A549 (cell line): Measurements from ENCODE around the gene XPNPEP2. TPM values are rescaled to one million over a fixed set of nuclear protein-coding genes. Genes with fewer than 3 reads are reported as not detected.
A peak's percentile ranks its signal among the peaks of the same experiment; 100 is the strongest.

Experiments used
- ATAC-seq, 2 experiments: fragments of 200-7000 bp in 1 of 2; fragments of >200 bp in 1 of 2; cut with Nextera tagmentation in 1 of 2; cut with Tn5 transposase in 1 of 2; 3 replicates each; pipeline versions ENCODE4 v1.8.0 to v1.9.1; 2018 to 2020; ENCODE audit warnings: mild to moderate bottlenecking in 1 of 2, moderate library complexity in 1 of 2
- CTCF ChIA-PET: fragments of 300-600 bp; sonication (Branson Sonifier 250); formaldehyde crosslinking; extraction: SDS; loops from one replicate; lab custom pipeline; 2021; ENCODE audit warnings: antibody characterized with exemption, inconsistent platforms; lab: Yijun Ruan, JAX
- POLR2A ChIA-PET: fragments of 350-600 bp; formaldehyde crosslinking; extraction: SDS; loops from one replicate; lab custom pipeline; 2021; ENCODE audit warnings: antibody characterized with exemption, inconsistent platforms; lab: Yijun Ruan, JAX
- DNase-seq, 2 experiments: peaks; one replicate each; pipeline versions ENCODE4 v3.0.0 to v3.0.0-alpha.2; 2011 to 2016; ENCODE audit warnings: low read depth in 1 of 2, low spot score in 1 of 2
- FAIRE-seq: peaks from 2 replicates; lab custom pipeline; 2011; peaks lifted over from hg19 to GRCh38; lab: Jason Lieb, UNC
- H3K27ac ChIP-seq, 2 experiments: fragments of >200 bp; sonication (Bioruptor Twin); formaldehyde crosslinking; 3 replicates each; pipeline ENCODE4 v1.5.1; 2016 to 2017
- H3K4me1 ChIP-seq: fragments of >200 bp; sonication (Bioruptor Twin); formaldehyde crosslinking; 3 replicates; pipeline ENCODE4 v1.6.1; 2016
- H3K4me2 ChIP-seq: fragments of >200 bp; sonication (Bioruptor Twin); formaldehyde crosslinking; 3 replicates; pipeline ENCODE4 v1.6.1; 2016
- H3K4me3 ChIP-seq: fragments of >200 bp; sonication (Bioruptor Twin); formaldehyde crosslinking; 3 replicates; pipeline ENCODE4 v1.5.1; 2016
- H3K9me3 ChIP-seq: fragments of >200 bp; sonication (Bioruptor Twin); formaldehyde crosslinking; 3 replicates; pipeline ENCODE4 v1.6.1; 2016
- CBX2 ChIP-seq: fragments of 200-600 bp; sonication (generic); IDR thresholded peaks from 2 replicates; pipeline ENCODE4 v1.6.1; 2016; ENCODE audit warnings: low read depth, mild to moderate bottlenecking, borderline replicate concordance
- CBX8 ChIP-seq: fragments of 200-600 bp; sonication (generic); IDR thresholded peaks from 2 replicates; pipeline ENCODE4 v1.6.1; 2016
- CHD2 ChIP-seq: fragments of 150-350 bp; IDR thresholded peaks from 2 replicates; pipeline ENCODE4 v1.6.1; 2014; ENCODE audit warnings: low read length; ENCODE audit not compliant: partially characterized antibody
- CHD4 ChIP-seq: fragments of 200-600 bp; sonication (generic); IDR thresholded peaks from 2 replicates; pipeline ENCODE4 v1.6.1; 2016; ENCODE audit warnings: antibody characterized with exemption, mild to moderate bottlenecking, borderline replicate concordance
- EHMT2 ChIP-seq: fragments of 200-600 bp; sonication (generic); IDR thresholded peaks from 2 replicates; pipeline ENCODE4 v1.6.1; 2016; ENCODE audit warnings: antibody characterized with exemption, low read depth, mild to moderate bottlenecking, moderate library complexity
- FOSB ChIP-seq: fragments of 250-450 bp; sonication (Bioruptor Pico); IDR thresholded peaks from 2 replicates; pipeline ENCODE4 v1.5.0; 2020; ENCODE audit warnings: mild to moderate bottlenecking, moderate library complexity
- GATA3 ChIP-seq: IDR thresholded peaks from 2 replicates; pipeline ENCODE4 v1.6.1; 2012; ENCODE audit warnings: borderline replicate concordance
- JUN ChIP-seq, 2 experiments: fragments of >200 bp; sonication (Bioruptor Twin); formaldehyde crosslinking; IDR thresholded peaks; 2 replicates in 1 of 2; 3 replicates in 1 of 2; pipeline ENCODE4 v1.6.1; 2016 to 2017
- MAFK ChIP-seq: fragments of 450-650 bp; IDR thresholded peaks from 2 replicates; pipeline ENCODE4 v1.6.1; 2014; ENCODE audit not compliant: partially characterized antibody
- MAZ ChIP-seq: fragments of 150-350 bp; IDR thresholded peaks from 2 replicates; pipeline ENCODE4 v1.6.1; 2014; ENCODE audit warnings: antibody characterized with exemption, low read depth, low read length, borderline replicate concordance
- MYC ChIP-seq: IDR thresholded peaks from 2 replicates; pipeline ENCODE4 v1.6.1; 2012; ENCODE audit warnings: mild to moderate bottlenecking, inconsistent platforms, low read length, improper control_type of control experiment, borderline replicate concordance
- NFE2L2 ChIP-seq: fragments of 150-350 bp; conservative IDR thresholded peaks from 2 replicates; pipeline ENCODE4 v1.6.1; 2014; ENCODE audit warnings: low read length
- NPAS2 ChIP-seq: fragments of 250-450 bp; sonication (Bioruptor Pico); IDR thresholded peaks from 2 replicates; pipeline ENCODE4 v1.8.0; 2022; ENCODE audit warnings: mild to moderate bottlenecking, moderate library complexity, borderline replicate concordance
- NR3C1 ChIP-seq: fragments of >200 bp; sonication (Bioruptor Twin); formaldehyde crosslinking; IDR thresholded peaks from 3 replicates; pipeline ENCODE4 v1.6.1; 2017
- RAD21 ChIP-seq, 2 experiments: fragments of >200 bp in 1 of 2; sonication (Bioruptor Twin) in 1 of 2; formaldehyde crosslinking in 1 of 2; IDR thresholded peaks in 1 of 2; conservative IDR thresholded peaks in 1 of 2; 2 replicates in 1 of 2; 3 replicates in 1 of 2; pipeline ENCODE4 v1.6.1; 2012 to 2018; ENCODE audit warnings: inconsistent platforms in 1 of 2
- RNF2 ChIP-seq: fragments of 200-600 bp; sonication (generic); IDR thresholded peaks from 2 replicates; pipeline ENCODE4 v1.6.1; 2016; ENCODE audit warnings: low read depth, mild to moderate bottlenecking, antibody characterized with exemption, moderate library complexity, borderline replicate concordance
- TFCP2L1 ChIP-seq: fragments of 250-450 bp; sonication (Bioruptor Pico); IDR thresholded peaks from 2 replicates; pipeline ENCODE4 v1.5.0; 2021; ENCODE audit warnings: mild to moderate bottlenecking
- ZNF302 ChIP-seq: fragments of 250-450 bp; sonication (Bioruptor Pico); IDR thresholded peaks from 2 replicates; pipeline ENCODE4 v1.9.0; 2021; ENCODE audit warnings: inconsistent platforms, mild to moderate bottlenecking, moderate library complexity
- WGBS: methylation state at CpG from one replicate; pipeline ENCODE4 v1.1.6; 2017; ENCODE audit errors: missing lambda C conversion rate; 5-methylcytosine and 5-hydroxymethylcytosine counted together
- polyA plus RNA-seq, 4 experiments: library from polyadenylated mRNA; depleted of rRNA in 3 of 4; stranded (reverse); fragments of >200 nt; fragmentation: RNase III in 1 of 4; extraction: RNeasy Plus Mini Kit Qiagen cat#74134 plus additional on column Dnase treatment in 1 of 4; gene quantifications; 2 replicates in 3 of 4; 3 replicates in 1 of 4; pipeline ENCODE4 v1.2.3, GENCODE V29; 2011 to 2017
- TF ChIP-seq, protein P1 (sequence below): fragments of 200-600 bp; sonication (generic); IDR thresholded peaks from 2 replicates; pipeline ENCODE4 v1.6.1; 2016; ENCODE audit warnings: antibody characterized with exemption, mild to moderate bottlenecking, moderate library complexity
- TF ChIP-seq, protein P2 (sequence below): fragments of 250-450 bp; sonication (Bioruptor Pico); IDR thresholded peaks from 2 replicates; pipeline ENCODE4 v1.5.0; 2021; ENCODE audit warnings: mild to moderate bottlenecking, moderate library complexity, borderline replicate concordance
- TF ChIP-seq, protein P3 (sequence below): IDR thresholded peaks from 2 replicates; pipeline ENCODE4 v1.6.1; 2012

The XPNPEP2 gene
- polyA plus RNA-seq, 2 of the 4 experiments (the other 2 are of a cell fraction) = not detected

DNA sequence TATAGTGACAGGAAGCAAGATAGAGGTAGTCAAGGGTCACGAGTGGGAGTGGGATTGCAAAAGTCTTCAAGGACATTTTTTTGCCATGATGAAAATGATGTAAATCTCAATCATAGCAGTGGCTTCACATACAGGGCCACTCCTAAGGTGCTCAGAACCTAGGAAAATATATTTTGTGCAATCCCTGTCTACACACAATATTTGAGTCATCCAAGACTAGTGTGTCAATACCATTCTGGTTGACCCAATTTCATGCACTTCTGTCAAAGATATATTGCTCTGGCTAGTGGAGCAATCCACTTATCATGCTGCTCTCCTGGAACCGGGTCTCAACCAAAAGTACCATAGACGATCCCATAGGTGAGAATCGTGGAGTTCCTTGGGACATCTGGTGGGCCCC lies 24.2 kb upstream of the XPNPEP2 start (continued):
- TF ChIP-seq, protein P1, sequence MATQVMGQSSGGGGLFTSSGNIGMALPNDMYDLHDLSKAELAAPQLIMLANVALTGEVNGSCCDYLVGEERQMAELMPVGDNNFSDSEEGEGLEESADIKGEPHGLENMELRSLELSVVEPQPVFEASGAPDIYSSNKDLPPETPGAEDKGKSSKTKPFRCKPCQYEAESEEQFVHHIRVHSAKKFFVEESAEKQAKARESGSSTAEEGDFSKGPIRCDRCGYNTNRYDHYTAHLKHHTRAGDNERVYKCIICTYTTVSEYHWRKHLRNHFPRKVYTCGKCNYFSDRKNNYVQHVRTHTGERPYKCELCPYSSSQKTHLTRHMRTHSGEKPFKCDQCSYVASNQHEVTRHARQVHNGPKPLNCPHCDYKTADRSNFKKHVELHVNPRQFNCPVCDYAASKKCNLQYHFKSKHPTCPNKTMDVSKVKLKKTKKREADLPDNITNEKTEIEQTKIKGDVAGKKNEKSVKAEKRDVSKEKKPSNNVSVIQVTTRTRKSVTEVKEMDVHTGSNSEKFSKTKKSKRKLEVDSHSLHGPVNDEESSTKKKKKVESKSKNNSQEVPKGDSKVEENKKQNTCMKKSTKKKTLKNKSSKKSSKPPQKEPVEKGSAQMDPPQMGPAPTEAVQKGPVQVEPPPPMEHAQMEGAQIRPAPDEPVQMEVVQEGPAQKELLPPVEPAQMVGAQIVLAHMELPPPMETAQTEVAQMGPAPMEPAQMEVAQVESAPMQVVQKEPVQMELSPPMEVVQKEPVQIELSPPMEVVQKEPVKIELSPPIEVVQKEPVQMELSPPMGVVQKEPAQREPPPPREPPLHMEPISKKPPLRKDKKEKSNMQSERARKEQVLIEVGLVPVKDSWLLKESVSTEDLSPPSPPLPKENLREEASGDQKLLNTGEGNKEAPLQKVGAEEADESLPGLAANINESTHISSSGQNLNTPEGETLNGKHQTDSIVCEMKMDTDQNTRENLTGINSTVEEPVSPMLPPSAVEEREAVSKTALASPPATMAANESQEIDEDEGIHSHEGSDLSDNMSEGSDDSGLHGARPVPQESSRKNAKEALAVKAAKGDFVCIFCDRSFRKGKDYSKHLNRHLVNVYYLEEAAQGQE = no peak

- Histone ChIP-seq H3K27ac (no peak overlapping the region), H3K4me1 (no peaks in the 10 kb centered on the region), H3K9me3 (no peaks in the 10 kb centered on the region), H3K4me2 (no peak overlapping the region), H3K4me3 (no peak overlapping the region)
- DNase-seq (no peak), FAIRE-seq (no peak), ATAC-seq (no peak)
- POLR2A ChIA-PET = no interaction called here
- TF ChIP-seq MAZ (no peak), JUN (IDR thresholded peaks at IDR 0.05) (no peak), CBX2 (no peak)
- CTCF ChIA-PET = interaction anchor here (1.2 to 5.0 kb wide), 4 partner anchors 9 to 344 kb away, joined by 3 to 28 read pairs (median 7); no protein-coding TSS in a partner anchor
- 95% methylated on average over 4 of the region's 4 CpGs for WGBS
Measured at GRCh38 chrX:129716507-129716906, 22.3 kb upstream of the XPNPEP2 start.

- Histone ChIP-seq H3K4me1 (no peaks in the 10 kb centered on the region), H3K9me3 (no peaks in the 10 kb centered on the region), H3K4me3 (no peak overlapping the region), H3K4me2 (no peak overlapping the region), H3K27ac (no peak overlapping the region)
- ATAC-seq = no peak
- DNase-seq = peak in 1 of 2 experiments; percentile 7
- TF ChIP-seq NPAS2 = no peak
- TF ChIP-seq RNF2 = no peak
- TF ChIP-seq FOSB = no peak
- CTCF ChIA-PET = interaction anchor here (0.9 to 5.0 kb wide), 4 partner anchors 8 to 112 kb away, joined by 3 to 28 read pairs (median 7); no protein-coding TSS in a partner anchor
- 53% methylated on average over 5 of the region's 5 CpGs for WGBS
- no peak for FAIRE-seq
- POLR2A ChIA-PET = no interaction called here
Measured at GRCh38 chrX:129717892-129718291, 20.9 kb upstream of the XPNPEP2 start.

- WGBS = 87% methylated on average over 3 of the region's 5 CpGs
- H3K4me3 ChIP-seq = no peak overlapping the region
- H3K9me3 ChIP-seq = no peaks in the 10 kb centered on the region
- TF ChIP-seq CHD2 = no peak
- no peak for TF ChIP-seq MYC
- TF ChIP-seq EHMT2 = no peak
- TF ChIP-seq CHD4 = no peak
- TF ChIP-seq CBX8 = no peak
- TF ChIP-seq NR3C1 = no peak
- no peak for TF ChIP-seq GATA3
- TF ChIP-seq, protein P2, sequence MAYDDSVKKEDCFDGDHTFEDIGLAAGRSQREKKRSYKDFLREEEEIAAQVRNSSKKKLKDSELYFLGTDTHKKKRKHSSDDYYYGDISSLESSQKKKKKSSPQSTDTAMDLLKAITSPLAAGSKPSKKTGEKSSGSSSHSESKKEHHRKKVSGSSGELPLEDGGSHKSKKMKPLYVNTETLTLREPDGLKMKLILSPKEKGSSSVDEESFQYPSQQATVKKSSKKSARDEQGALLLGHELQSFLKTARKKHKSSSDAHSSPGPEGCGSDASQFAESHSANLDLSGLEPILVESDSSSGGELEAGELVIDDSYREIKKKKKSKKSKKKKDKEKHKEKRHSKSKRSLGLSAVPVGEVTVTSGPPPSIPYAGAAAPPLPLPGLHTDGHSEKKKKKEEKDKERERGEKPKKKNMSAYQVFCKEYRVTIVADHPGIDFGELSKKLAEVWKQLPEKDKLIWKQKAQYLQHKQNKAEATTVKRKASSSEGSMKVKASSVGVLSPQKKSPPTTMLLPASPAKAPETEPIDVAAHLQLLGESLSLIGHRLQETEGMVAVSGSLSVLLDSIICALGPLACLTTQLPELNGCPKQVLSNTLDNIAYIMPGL (CRISPR knock-in tag) = no peak
- no peak for TF ChIP-seq NPAS2
- TF ChIP-seq TFCP2L1 = no peak
- TF ChIP-seq RAD21 (conservative IDR thresholded peaks at IDR 0.05 in 1 of 2, IDR thresholded peaks at IDR 0.05 in 1 of 2) = no peak
- no peak for TF ChIP-seq MAFK
- no peak for TF ChIP-seq NFE2L2
- TF ChIP-seq ZNF302 (CRISPR knock-in tag) = no peak
- TF ChIP-seq, protein P3, sequence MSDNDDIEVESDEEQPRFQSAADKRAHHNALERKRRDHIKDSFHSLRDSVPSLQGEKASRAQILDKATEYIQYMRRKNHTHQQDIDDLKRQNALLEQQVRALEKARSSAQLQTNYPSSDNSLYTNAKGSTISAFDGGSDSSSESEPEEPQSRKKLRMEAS = no peak
- no peak overlapping the region for H3K4me2 ChIP-seq
- H3K4me1 ChIP-seq = no peaks in the 10 kb centered on the region
- DNase-seq (no peak), FAIRE-seq (no peak), ATAC-seq (no peak)
- POLR2A ChIA-PET = no interaction called here
- CTCF ChIA-PET = interaction anchor here (0.9 to 5.0 kb wide), 3 partner anchors 7 to 80 kb away, joined by 3 to 28 read pairs (median 11); no protein-coding TSS in a partner anchor
- H3K27ac ChIP-seq = no peak overlapping the region
Measured at GRCh38 chrX:129718676-129719075, 20.1 kb upstream of the XPNPEP2 start.
